Endothelial cell of umbilical vein (primary cell): ENCODE results near the gene CNDP2. TPM values are rescaled to one million over a fixed set of nuclear protein-coding genes. Genes with fewer than 3 reads are reported as not detected.

Source experiments
- BruUV-seq: library from RNA; stranded (reverse); fragments of 400-500 nt; replicated peaks from 2 replicates; lab custom pipeline; 2021; lab: Mats Ljungman, UMichigan
- CTCF ChIA-PET: fragments of 300-600, 350-600 bp; sonication (Branson Sonifier 250); formaldehyde crosslinking; loops from one replicate; lab custom pipeline; 2021; ENCODE audit warnings: antibody characterized with exemption, inconsistent platforms; lab: Charles Lee
- POLR2A ChIA-PET: fragments of 300-600, 350-600 bp; sonication (Branson Sonifier 250); formaldehyde crosslinking; loops from one replicate; lab custom pipeline; 2021; ENCODE audit warnings: antibody characterized with exemption, inconsistent platforms; lab: Charles Lee
- DNase-seq: peaks from one replicate; pipeline ENCODE4 v3.0.0-alpha.2; 2011; ENCODE audit warnings: low read depth, low spot score
- FAIRE-seq: peaks from 2 replicates; lab custom pipeline; 2011; peaks lifted over from hg19 to GRCh38; lab: Jason Lieb, UNC
- H2AFZ ChIP-seq: 2 replicates; pipeline ENCODE4 v1.6.0; 2012; ENCODE audit warnings: low read depth, low read length, control low read depth, inconsistent platforms
- H3K27ac ChIP-seq: 2 replicates; pipeline ENCODE4 v1.5.1; 2011; ENCODE audit warnings: low read depth, mild to moderate bottlenecking, control low read depth, low read length, moderate library complexity; ENCODE audit not compliant: insufficient read depth
- H3K27me3 ChIP-seq, 2 experiments: 2 replicates each; pipeline versions ENCODE4 v1.6.0 to v1.6.1; 2011; ENCODE audit warnings: low read length in 2 of 2, mixed read lengths in 1 of 2; ENCODE audit not compliant: control insufficient read depth in 2 of 2, insufficient read depth in 2 of 2
- H3K36me3 ChIP-seq, 2 experiments: 2 replicates in 1 of 2; 3 replicates in 1 of 2; pipeline ENCODE4 v1.5.1; 2011; ENCODE audit warnings: low read length in 2 of 2, mild to moderate bottlenecking in 1 of 2, moderate library complexity in 1 of 2; ENCODE audit not compliant: control insufficient read depth in 2 of 2, insufficient read depth in 2 of 2; ENCODE audit errors: extremely low read depth in 1 of 2
- H3K4me1 ChIP-seq: 3 replicates; pipeline ENCODE4 v1.5.1; 2011; ENCODE audit warnings: mild to moderate bottlenecking, low read length; ENCODE audit not compliant: control insufficient read depth, insufficient read depth; ENCODE audit errors: extremely low read depth
- H3K4me2 ChIP-seq: 2 replicates; pipeline ENCODE4 v1.6.1; 2011; ENCODE audit warnings: low read length, control low read depth, mixed read lengths; ENCODE audit not compliant: insufficient read depth
- H3K4me3 ChIP-seq, 3 experiments: fragments of 200-600 bp in 1 of 3; sonication (generic), shearing (Covaris generic) in 1 of 3; replicated peaks in 1 of 3; 2 replicates each; pipeline ENCODE4 v1.5.1; 2011 to 2016; ENCODE audit warnings: control low read depth in 3 of 3, low read length in 3 of 3, mild to moderate bottlenecking in 2 of 3, inconsistent platforms in 1 of 3, low read depth in 1 of 3, moderate library complexity in 1 of 3; ENCODE audit not compliant: insufficient read depth in 1 of 3
- H3K79me2 ChIP-seq: 2 replicates; pipeline ENCODE4 v1.6.0; 2012; ENCODE audit warnings: low read length, inconsistent platforms; ENCODE audit not compliant: control insufficient read depth, insufficient read depth
- H3K9ac ChIP-seq: replicated peaks from 2 replicates; pipeline ENCODE3; 2011; ENCODE audit warnings: low read length, control low read depth; ENCODE audit not compliant: insufficient read depth; ENCODE audit errors: extremely low read depth
- H3K9me1 ChIP-seq: replicated peaks from 3 replicates; pipeline ENCODE4 v1.6.0; 2011; ENCODE audit warnings: mild to moderate bottlenecking, low read length; ENCODE audit not compliant: control insufficient read depth, insufficient read depth; ENCODE audit errors: extremely low read depth
- H3K9me3 ChIP-seq: replicated peaks from 2 replicates; pipeline ENCODE4 v1.5.1; 2012; ENCODE audit warnings: low read length, inconsistent platforms; ENCODE audit not compliant: control insufficient read depth, insufficient read depth
- H4K20me1 ChIP-seq: replicated peaks from 2 replicates; pipeline ENCODE3; 2011; ENCODE audit warnings: mild to moderate bottlenecking, low read length; ENCODE audit not compliant: control insufficient read depth, insufficient read depth; ENCODE audit errors: extremely low read depth
- EZH2 ChIP-seq: IDR thresholded peaks from 2 replicates; pipeline ENCODE4 v1.6.1; 2012; ENCODE audit warnings: borderline replicate concordance, low read depth, mild to moderate bottlenecking, moderate library complexity, low read length, inconsistent platforms; ENCODE audit not compliant: severe bottlenecking
- FOS ChIP-seq: IDR thresholded peaks from 2 replicates; pipeline ENCODE4 v1.6.1; 2011; ENCODE audit warnings: mild to moderate bottlenecking, low read length, moderate library complexity, borderline replicate concordance; ENCODE audit not compliant: insufficient read depth
- GATA2 ChIP-seq: IDR thresholded peaks from 2 replicates; pipeline ENCODE4 v1.7.0; 2011; ENCODE audit warnings: low read depth, mild to moderate bottlenecking, moderate library complexity, mixed read lengths, low read length; ENCODE audit not compliant: insufficient read length, insufficient read depth
- JUN ChIP-seq: IDR thresholded peaks from 2 replicates; pipeline ENCODE4 v1.6.1; 2011; ENCODE audit warnings: borderline replicate concordance, low read depth; ENCODE audit not compliant: insufficient read length, insufficient read depth
- MAX ChIP-seq: IDR thresholded peaks from 2 replicates; pipeline ENCODE4 v1.6.1; 2011; ENCODE audit not compliant: insufficient read depth, insufficient read length
- MYC ChIP-seq: IDR thresholded peaks from one replicate; pipeline ENCODE4 v1.6.1; 2011; ENCODE audit warnings: mild to moderate bottlenecking, low read depth, low read length
- POLR2A ChIP-seq: IDR thresholded peaks from 2 replicates; pipeline ENCODE4 v1.6.1; 2012; ENCODE audit warnings: low read depth, mild to moderate bottlenecking, control low read depth, low read length
- POLR2AphosphoS5 ChIP-seq: IDR thresholded peaks from 2 replicates; pipeline ENCODE4 v1.6.1; 2012; ENCODE audit warnings: low read depth, mild to moderate bottlenecking, control low read depth, low read length, moderate library complexity; ENCODE audit not compliant: insufficient read depth
- dilution Hi-C: fragments of 300-500 bp; cut with MboI; formaldehyde crosslinking; loops from one replicate; pipeline ENCODE4 v1.15.0; 2019; ENCODE audit warnings: low sequenced_read_pairs; ENCODE audit not compliant: extremely low pct_ligation_motif_present
- intact Hi-C: fragments of 100-400 bp; cut with micrococcal nuclease; formaldehyde crosslinking; loops from one replicate; pipeline ENCODE4 v1.10.0; 2022
- polyA plus RNA-seq, 4 experiments: library from polyadenylated mRNA; depleted of rRNA in 3 of 4; stranded (reverse) in 3 of 4; unstranded in 1 of 4; fragments of >200 nt; gene quantifications; 2 replicates each; pipeline versions ENCODE4 v1.2.1 to v1.2.3, GENCODE V29; 2011 to 2012; ENCODE audit warnings: missing spikeins in 1 of 4
- total RNA-seq: library from RNA; stranded (reverse); gene quantifications from 2 replicates; pipeline ENCODE4 v1.2.3, GENCODE V29; 2021
- TF ChIP-seq, protein P1 (sequence below), 2 donors: IDR thresholded peaks; 1 replicate in 1 of 2; 2 replicates in 1 of 2; pipeline ENCODE4 v1.5.1; 2011; ENCODE audit warnings: low read length in 2 of 2, mild to moderate bottlenecking in 2 of 2, moderate library complexity in 2 of 2, control low read depth in 1 of 2, inconsistent platforms in 1 of 2, low read depth in 1 of 2; ENCODE audit not compliant: insufficient read depth in 1 of 2; ENCODE audit errors: extremely low read depth in 1 of 2

CNDP2 gene
- total and polyA plus RNA-seq, 2 donors (not counting 3 experiments of a cell fraction or from before 2014, with no cell fraction given): 52.9 to 123 TPM

DNA sequence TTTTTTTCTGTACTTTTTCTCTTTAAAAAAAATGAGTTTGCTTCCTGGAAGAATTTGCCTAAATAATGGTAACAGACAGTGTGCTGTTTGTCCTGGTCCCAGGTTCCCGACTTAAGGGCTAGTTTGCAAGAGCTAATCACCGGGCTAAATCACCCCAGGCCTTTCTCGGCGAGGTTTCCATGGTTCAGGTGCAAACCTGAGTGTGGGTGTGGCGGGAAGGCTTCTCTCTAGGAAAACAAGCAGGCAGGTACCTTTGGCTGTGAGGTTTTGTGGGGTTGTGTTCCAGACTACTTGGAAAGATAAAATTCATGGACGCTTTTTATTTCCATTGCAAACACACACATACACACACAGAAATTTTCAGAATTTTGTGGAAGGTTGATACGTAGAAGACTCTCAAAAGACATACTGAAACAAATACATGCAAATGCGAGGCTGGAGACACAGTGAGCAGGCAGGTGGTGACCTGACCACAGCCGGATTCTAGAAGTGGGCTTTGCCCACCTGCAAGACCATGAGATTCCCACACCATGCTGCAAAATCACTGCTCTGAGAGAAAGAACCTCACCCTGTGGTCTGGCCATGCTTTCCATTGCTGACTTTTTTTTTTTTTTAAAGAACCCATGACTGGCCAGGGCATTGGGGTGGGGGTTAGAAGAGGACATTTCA, 39.0 kb downstream of the CNDP2 start:
- DNase-seq (no peak), FAIRE-seq (no peak)
- no TSS peak for BruUV-seq
- intact Hi-C loops: no loop called here
- H3K9me1 ChIP-seq: no peaks in the 10 kb centered on the region
- no peak overlapping the region for H3K9ac ChIP-seq
- no peaks in the 10 kb centered on the region for H3K79me2 ChIP-seq
- no peak overlapping the region for H2AFZ ChIP-seq
- H3K27ac ChIP-seq: no peak overlapping the region
- ChIA-PET POLR2A (no interaction called here), CTCF (interaction anchor here (1.5 kb wide), 1 partner anchor 17 kb away, joined by 5 read pairs; no protein-coding TSS in a partner anchor)
- TF ChIP-seq POLR2A (no peak), MAX (no peak), EZH2 (no peak), MYC (no peak), POLR2AphosphoS5 (no peak), GATA2 (no peak), FOS (no peak), JUN (no peak)
- TF ChIP-seq, protein P1, sequence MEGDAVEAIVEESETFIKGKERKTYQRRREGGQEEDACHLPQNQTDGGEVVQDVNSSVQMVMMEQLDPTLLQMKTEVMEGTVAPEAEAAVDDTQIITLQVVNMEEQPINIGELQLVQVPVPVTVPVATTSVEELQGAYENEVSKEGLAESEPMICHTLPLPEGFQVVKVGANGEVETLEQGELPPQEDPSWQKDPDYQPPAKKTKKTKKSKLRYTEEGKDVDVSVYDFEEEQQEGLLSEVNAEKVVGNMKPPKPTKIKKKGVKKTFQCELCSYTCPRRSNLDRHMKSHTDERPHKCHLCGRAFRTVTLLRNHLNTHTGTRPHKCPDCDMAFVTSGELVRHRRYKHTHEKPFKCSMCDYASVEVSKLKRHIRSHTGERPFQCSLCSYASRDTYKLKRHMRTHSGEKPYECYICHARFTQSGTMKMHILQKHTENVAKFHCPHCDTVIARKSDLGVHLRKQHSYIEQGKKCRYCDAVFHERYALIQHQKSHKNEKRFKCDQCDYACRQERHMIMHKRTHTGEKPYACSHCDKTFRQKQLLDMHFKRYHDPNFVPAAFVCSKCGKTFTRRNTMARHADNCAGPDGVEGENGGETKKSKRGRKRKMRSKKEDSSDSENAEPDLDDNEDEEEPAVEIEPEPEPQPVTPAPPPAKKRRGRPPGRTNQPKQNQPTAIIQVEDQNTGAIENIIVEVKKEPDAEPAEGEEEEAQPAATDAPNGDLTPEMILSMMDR (IDR thresholded peaks at IDR 0.05; ENCODE audit: extremely low read depth in 1 of 2, insufficient read depth in 1 of 2, low read depth in 1 of 2, low read length in 2 of 2): no peak
- H3K4me3 ChIP-seq: no peak overlapping the region
- dilution Hi-C loops: no loop called here
- no peaks in the 10 kb centered on the region for H3K27me3 ChIP-seq
- H3K9me3 ChIP-seq: no peaks in the 10 kb centered on the region
- no peak overlapping the region for H3K4me2 ChIP-seq
- no peaks in the 10 kb centered on the region for H4K20me1 ChIP-seq
- no peaks in the 10 kb centered on the region for H3K36me3 ChIP-seq
- H3K4me1 ChIP-seq: no peaks in the 10 kb centered on the region
